SU-DHL-6 (cell line): ENCODE measurements around the gene NCAPG.

ENCODE experiments used
- H2AFZ ChIP-seq: fragments of 200-600 bp; sonication (generic); 2 replicates; pipeline ENCODE4 v1.6.1; 2014; ENCODE audit warnings: low read depth, mild to moderate bottlenecking, moderate library complexity, mixed read lengths, antibody characterized with exemption, low read length; ENCODE audit not compliant: severe bottlenecking
- H3F3A ChIP-seq: fragments of 200-600 bp; shearing (Covaris generic); 2 replicates; pipeline ENCODE4 v1.6.0; 2016; ENCODE audit warnings: antibody characterized with exemption, mild to moderate bottlenecking; ENCODE audit not compliant: insufficient read depth
- H3K27ac ChIP-seq: fragments of 200-600 bp; sonication (generic); 2 replicates; pipeline ENCODE4 v1.5.1; 2016; ENCODE audit warnings: low read depth, mild to moderate bottlenecking, low read length, moderate library complexity, mixed read lengths
- H3K27me3 ChIP-seq: fragments of 200-600 bp; sonication (generic), shearing (Covaris generic); 2 replicates; pipeline ENCODE4 v1.6.0; 2014; ENCODE audit warnings: mild to moderate bottlenecking, low read length
- H3K36me3 ChIP-seq: fragments of 200-600 bp; sonication (generic); 2 replicates; pipeline ENCODE4 v1.6.1; 2014; ENCODE audit warnings: mild to moderate bottlenecking, low read length, mixed read lengths
- H3K4me2 ChIP-seq: fragments of 300-600, 200-600 bp; shearing (Covaris generic), sonication (generic); 2 replicates; pipeline ENCODE4 v1.6.0; 2014; ENCODE audit warnings: low read length, low read depth, mild to moderate bottlenecking; ENCODE audit not compliant: poor library complexity, severe bottlenecking
- H3K4me3 ChIP-seq: fragments of 200-600 bp; sonication (generic); 2 replicates; pipeline ENCODE4 v1.5.1; 2014; ENCODE audit warnings: antibody characterized with exemption, low read length, mild to moderate bottlenecking, mixed read lengths; ENCODE audit not compliant: insufficient read depth, poor library complexity, severe bottlenecking
- H3K79me2 ChIP-seq: fragments of 200-600 bp; sonication (generic); 2 replicates; pipeline ENCODE4 v1.6.1; 2014; ENCODE audit warnings: mild to moderate bottlenecking, low read length, moderate library complexity; ENCODE audit not compliant: insufficient read depth
- H3K9ac ChIP-seq: fragments of 200-600 bp; sonication (generic); 2 replicates; pipeline ENCODE4 v1.7.0; 2014; ENCODE audit warnings: mild to moderate bottlenecking, low read length
- H3K9me2 ChIP-seq: fragments of 200-600 bp; sonication (generic); replicated peaks from 2 replicates; pipeline ENCODE4 v1.6.1; 2014; ENCODE audit warnings: low read length; ENCODE audit not compliant: insufficient read depth
- H3K9me3 ChIP-seq: fragments of 200-600 bp; sonication (generic); 2 replicates; pipeline ENCODE4 v1.6.1; 2014; ENCODE audit warnings: low read length, mixed read lengths; ENCODE audit not compliant: insufficient read depth
- H4K20me1 ChIP-seq: fragments of 200-600 bp; sonication (generic); 2 replicates; pipeline ENCODE4 v1.6.1; 2014; ENCODE audit warnings: low read depth, mild to moderate bottlenecking, antibody characterized with exemption, low read length, moderate library complexity, mixed read lengths
- CTCF ChIP-seq: fragments of 200-600 bp; sonication (generic); IDR thresholded peaks from one replicate; pipeline ENCODE4 v1.5.1; 2017; ENCODE audit warnings: antibody characterized with exemption, mild to moderate bottlenecking, low read length, moderate library complexity; ENCODE audit not compliant: insufficient read depth, poor library complexity, severe bottlenecking
- EZH2phosphoT487 ChIP-seq: fragments of 200-600 bp; sonication (generic), shearing (Covaris generic); conservative IDR thresholded peaks from 2 replicates; pipeline ENCODE4 v1.6.1; 2018; ENCODE audit warnings: mild to moderate bottlenecking, antibody characterized with exemption, low read length, moderate library complexity, mixed read lengths

Gene NCAPG

GRCh38 chr4:17884063-17884462 lies 73.3 kb downstream of the NCAPG start:
- no peaks in the 10 kb centered on the region for H3K79me2 ChIP-seq
- H3K27ac ChIP-seq: no peak overlapping the region
- TF ChIP-seq EZH2phosphoT487 (no peak), CTCF (no peak)
- no peak overlapping the region for H3K4me2 ChIP-seq
- no peaks in the 10 kb centered on the region for H3K27me3 ChIP-seq
- H3K9me3 ChIP-seq: no peaks in the 10 kb centered on the region
- H4K20me1 ChIP-seq: no peaks in the 10 kb centered on the region; the same call in 1 of the 2 replicates
- no peaks in the 10 kb centered on the region; the same call in 1 of the 2 replicates for H3F3A ChIP-seq
- no peaks in the 10 kb centered on the region for H3K9me2 ChIP-seq
- H2AFZ ChIP-seq: no peak overlapping the region
- no peaks in the 10 kb centered on the region; the same call in 1 of the 2 replicates for H3K36me3 ChIP-seq
- H3K9ac ChIP-seq: no peak overlapping the region
- no peak overlapping the region for H3K4me3 ChIP-seq

GRCh38 chr4:17884511-17884910 lies 73.7 kb downstream of the NCAPG start:
- TF ChIP-seq EZH2phosphoT487 (no peak), CTCF (no peak)
- no peaks in the 10 kb centered on the region for H3K9me2 ChIP-seq
- H3K4me3 ChIP-seq: no peak overlapping the region
- H3K4me2 ChIP-seq: no peak overlapping the region
- H3K9ac ChIP-seq: no peak overlapping the region
- H3K27ac ChIP-seq: no peak overlapping the region
- no peak overlapping the region for H2AFZ ChIP-seq
- H3K9me3 ChIP-seq: no peaks in the 10 kb centered on the region
- no peaks in the 10 kb centered on the region; the same call in 1 of the 2 replicates for H4K20me1 ChIP-seq
- H3K79me2 ChIP-seq: no peaks in the 10 kb centered on the region
- H3K27me3 ChIP-seq: no peaks in the 10 kb centered on the region
- H3F3A ChIP-seq: no peaks in the 10 kb centered on the region; the same call in 1 of the 2 replicates
- no peaks in the 10 kb centered on the region; the same call in 1 of the 2 replicates for H3K36me3 ChIP-seq

GRCh38 chr4:17889692-17890091 lies 78.9 kb downstream of the NCAPG start:
- TF ChIP-seq CTCF: no peak
- no peak for TF ChIP-seq EZH2phosphoT487
- H3K9ac ChIP-seq: no peak overlapping the region
- H3K4me2 ChIP-seq: no peak overlapping the region
- H3K4me3 ChIP-seq: no peak overlapping the region
- no peaks in the 10 kb centered on the region for H3K9me2 ChIP-seq
- no peaks in the 10 kb centered on the region for H3K9me3 ChIP-seq
- H3K79me2 ChIP-seq: no peaks in the 10 kb centered on the region
- H3K27ac ChIP-seq: no peak overlapping the region
- no peaks in the 10 kb centered on the region for H3K27me3 ChIP-seq
- H3K36me3 ChIP-seq: no peaks in the 10 kb centered on the region
- H4K20me1 ChIP-seq: no peaks in the 10 kb centered on the region; the same call in 1 of the 2 replicates
- no peak overlapping the region for H2AFZ ChIP-seq
- H3F3A ChIP-seq: no peaks in the 10 kb centered on the region
